Uterus (tissue), 4 donors: ENCODE results near the gene NAV3. TPM values are rescaled to one million over a fixed set of nuclear protein-coding genes. Genes with fewer than 3 reads are reported as not detected.
A peak's percentile ranks its signal among the peaks of the same experiment; 100 is the strongest.

ENCODE experiments used
- DNase-seq, 2 donors: peaks; one replicate each; pipeline ENCODE4 v3.0.0-alpha.2; 2019 to 2020
- H3K27ac ChIP-seq, 2 donors: fragments of 200-600 bp; sonication (generic); 1 replicate in 1 of 2; 2 replicates in 1 of 2; pipeline ENCODE4 v1.5.1; 2016 to 2018
- H3K27me3 ChIP-seq, 2 donors: fragments of 200-600 bp; sonication (generic); one replicate each; pipeline ENCODE4 v1.5.1; 2018 to 2019; ENCODE audit warnings: control low read depth in 1 of 2
- H3K36me3 ChIP-seq, 2 donors: fragments of 200-600 bp; sonication (generic); one replicate each; pipeline ENCODE4 v1.5.1; 2019; ENCODE audit warnings: control low read depth in 1 of 2
- H3K4me1 ChIP-seq, 2 donors: fragments of 200-600 bp; sonication (generic); one replicate each; pipeline ENCODE4 v1.5.1; 2018 to 2019; ENCODE audit warnings: control low read depth in 1 of 2
- H3K4me3 ChIP-seq, 2 donors: fragments of 200-600 bp; sonication (generic); 1 replicate in 1 of 2; 2 replicates in 1 of 2; pipeline ENCODE4 v1.5.1; 2018 to 2019; ENCODE audit warnings: mild to moderate bottlenecking in 1 of 2
- H3K9me3 ChIP-seq, 2 donors: fragments of 200-600 bp; sonication (generic); one replicate each; pipeline ENCODE4 v1.5.1; 2019; ENCODE audit warnings: control low read depth in 1 of 2
- POLR2A ChIP-seq, 2 donors: fragments of 450-650 bp; IDR thresholded peaks; one replicate each; pipeline ENCODE4 v1.6.1; 2016; ENCODE audit warnings: antibody characterized with exemption in 2 of 2, mild to moderate bottlenecking in 1 of 2, moderate library complexity in 1 of 2
- intact Hi-C: fragments of 100-400 bp; cut with DNase I; formaldehyde crosslinking; loops from one replicate; pipeline ENCODE4 v1.15.1; 2023; ENCODE audit warnings: low total_unique reads
- total RNA-seq, 4 donors: library from RNA; depleted of rRNA in 3 of 4; stranded (reverse); fragments of >200 nt in 3 of 4; gene quantifications; one replicate each; pipeline versions ENCODE4 v1.1.0 to v1.2.4, GENCODE V29; 2014 to 2023
- TF ChIP-seq, protein P1 (sequence below), 4 experiments: fragments of 200-600 bp in 2 of 4; fragments of 450-650 bp in 2 of 4; sonication (generic) in 2 of 4; IDR thresholded peaks; one replicate each; pipeline ENCODE4 v1.5.1; 2016 to 2019; ENCODE audit warnings: antibody characterized with exemption in 4 of 4, mild to moderate bottlenecking in 2 of 4, moderate library complexity in 1 of 4
- donor health status: DM: yes; HTN: yes; CAD: no.

The NAV3 gene
- total RNA-seq, 4 donors from 2014 or later = 7.2 to 33.9 (median 13.0) TPM

DNA sequence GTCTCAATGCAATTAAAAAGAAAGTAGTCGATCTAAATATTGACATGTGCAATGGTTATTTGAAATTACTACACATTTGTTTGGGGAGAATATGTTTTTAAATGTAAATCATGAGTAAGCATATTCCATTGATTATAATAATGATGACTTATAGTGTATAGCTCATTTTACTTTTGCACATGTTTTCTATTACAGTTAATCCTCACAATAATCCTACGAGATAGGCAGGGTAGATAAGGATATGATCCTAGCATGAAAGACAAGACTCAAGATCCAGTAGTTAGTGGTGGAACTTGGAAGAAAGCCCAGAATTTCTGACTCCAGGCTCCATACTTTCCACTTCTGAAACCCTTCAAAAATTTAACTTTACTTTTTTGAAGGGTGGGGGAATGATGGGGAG lies 94.0 kb downstream of the NAV3 start:
- intact Hi-C loops = no loop called here
- Histone ChIP-seq H3K36me3 (no peaks in the 10 kb centered on the region), H3K27ac (no peak overlapping the region), H3K4me3 (no peak overlapping the region), H3K27me3 (no peaks in the 10 kb centered on the region), H3K9me3 (no peaks in the 10 kb centered on the region), H3K4me1 (no peaks in the 10 kb centered on the region)
- TF ChIP-seq, protein P1, sequence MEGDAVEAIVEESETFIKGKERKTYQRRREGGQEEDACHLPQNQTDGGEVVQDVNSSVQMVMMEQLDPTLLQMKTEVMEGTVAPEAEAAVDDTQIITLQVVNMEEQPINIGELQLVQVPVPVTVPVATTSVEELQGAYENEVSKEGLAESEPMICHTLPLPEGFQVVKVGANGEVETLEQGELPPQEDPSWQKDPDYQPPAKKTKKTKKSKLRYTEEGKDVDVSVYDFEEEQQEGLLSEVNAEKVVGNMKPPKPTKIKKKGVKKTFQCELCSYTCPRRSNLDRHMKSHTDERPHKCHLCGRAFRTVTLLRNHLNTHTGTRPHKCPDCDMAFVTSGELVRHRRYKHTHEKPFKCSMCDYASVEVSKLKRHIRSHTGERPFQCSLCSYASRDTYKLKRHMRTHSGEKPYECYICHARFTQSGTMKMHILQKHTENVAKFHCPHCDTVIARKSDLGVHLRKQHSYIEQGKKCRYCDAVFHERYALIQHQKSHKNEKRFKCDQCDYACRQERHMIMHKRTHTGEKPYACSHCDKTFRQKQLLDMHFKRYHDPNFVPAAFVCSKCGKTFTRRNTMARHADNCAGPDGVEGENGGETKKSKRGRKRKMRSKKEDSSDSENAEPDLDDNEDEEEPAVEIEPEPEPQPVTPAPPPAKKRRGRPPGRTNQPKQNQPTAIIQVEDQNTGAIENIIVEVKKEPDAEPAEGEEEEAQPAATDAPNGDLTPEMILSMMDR (IDR thresholded peaks at IDR 0.05) = no peak
- no peak for TF ChIP-seq POLR2A (IDR thresholded peaks at IDR 0.05)
- DNase-seq = no peak

DNA sequence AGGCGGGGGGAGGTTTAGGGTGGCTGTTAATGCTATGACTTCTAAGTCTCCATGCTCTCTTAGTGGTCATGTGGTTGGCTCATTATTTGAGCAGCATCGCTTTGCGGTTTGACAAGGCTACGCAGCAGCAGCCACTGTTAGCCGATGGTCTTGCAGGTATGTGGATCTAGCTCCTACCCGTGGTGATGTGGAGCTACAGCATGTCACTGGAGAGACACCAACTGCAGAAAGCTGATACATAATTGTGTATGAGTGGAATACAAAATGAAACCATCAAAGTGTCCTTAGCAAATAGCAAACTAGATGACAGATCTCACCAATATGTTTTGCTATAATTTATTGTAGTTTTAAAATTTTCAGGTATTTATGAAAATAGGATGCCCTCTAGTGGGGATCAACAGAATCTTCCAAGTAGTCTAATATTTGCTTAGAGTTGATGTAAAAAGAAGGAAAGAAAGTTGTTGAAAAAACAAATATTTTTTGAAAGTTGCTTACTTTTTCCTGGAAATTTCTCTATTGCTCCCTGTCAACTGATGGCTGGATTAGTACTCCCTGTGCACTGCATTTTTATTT lies 94.9 kb downstream of the NAV3 start:
- Histone ChIP-seq H3K27ac (no peak overlapping the region), H3K4me3 (no peak overlapping the region), H3K9me3 (no peaks in the 10 kb centered on the region), H3K4me1 (no peaks in the 10 kb centered on the region), H3K36me3 (no peaks in the 10 kb centered on the region), H3K27me3 (no peaks in the 10 kb centered on the region)
- intact Hi-C loops = no loop called here
- peak; percentile 70 to 72 for DNase-seq
- TF ChIP-seq, protein P1 (IDR thresholded peaks at IDR 0.05) = peak; percentile 76 to 87 (median 81)
- no peak for TF ChIP-seq POLR2A (IDR thresholded peaks at IDR 0.05)

DNA sequence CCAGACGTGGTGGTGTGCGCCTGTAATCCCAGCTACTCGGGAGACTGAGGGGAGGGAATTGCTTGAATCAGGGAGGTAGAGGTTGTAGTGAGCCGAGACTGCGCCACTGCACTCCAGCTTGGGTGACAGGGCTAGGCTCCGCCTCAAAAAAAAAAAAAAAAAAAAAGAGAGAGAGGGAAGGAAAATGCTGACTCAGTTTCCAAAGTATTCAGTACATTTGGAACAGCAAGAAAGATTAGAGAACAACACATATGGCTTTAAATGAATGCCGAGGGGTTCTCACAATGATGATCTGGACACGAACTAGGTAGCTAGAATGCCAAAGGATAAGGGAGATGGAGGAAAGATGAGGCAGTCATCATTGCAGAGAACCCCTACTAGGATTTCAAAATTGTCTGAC lies 97.4 kb downstream of the NAV3 start:
- intact Hi-C loops = no loop called here
- no peak for DNase-seq
- Histone ChIP-seq H3K4me3 (no peak overlapping the region), H3K27ac (no peak overlapping the region), H3K27me3 (no peaks in the 10 kb centered on the region), H3K4me1 (no peaks in the 10 kb centered on the region), H3K9me3 (no peaks in the 10 kb centered on the region), H3K36me3 (no peaks in the 10 kb centered on the region)
- no peak for TF ChIP-seq POLR2A (IDR thresholded peaks at IDR 0.05)
- TF ChIP-seq, protein P1 (IDR thresholded peaks at IDR 0.05) = no peak

DNA sequence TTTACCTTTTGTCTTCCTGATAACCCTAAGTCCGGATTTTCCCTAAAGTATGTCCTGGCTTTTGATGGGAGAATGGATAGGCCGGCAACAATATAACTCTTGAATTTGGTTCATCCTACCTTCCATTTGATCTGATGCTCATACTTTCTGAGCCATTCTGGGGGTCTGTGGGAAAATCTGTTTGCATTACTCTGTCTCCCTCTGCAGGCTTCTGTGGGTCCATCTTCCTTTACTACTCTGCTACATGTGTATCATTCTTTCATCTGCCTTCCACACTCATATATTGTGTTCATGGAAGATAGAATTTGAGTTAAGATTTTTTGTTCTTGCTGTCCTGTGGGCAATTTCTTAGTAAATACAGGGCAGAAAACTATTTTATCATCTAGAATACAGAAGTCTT lies 101.5 kb downstream of the NAV3 start:
- DNase-seq = no peak
- H3K36me3 ChIP-seq = no peaks in the 10 kb centered on the region
- no peak for TF ChIP-seq POLR2A (IDR thresholded peaks at IDR 0.05)
- TF ChIP-seq, protein P1 (IDR thresholded peaks at IDR 0.05) = no peak
- no peak overlapping the region for H3K4me3 ChIP-seq
- intact Hi-C loops = no loop called here
- H3K27me3 ChIP-seq = no peaks in the 10 kb centered on the region
- no peaks in the 10 kb centered on the region for H3K4me1 ChIP-seq
- no peak overlapping the region for H3K27ac ChIP-seq
- no peaks in the 10 kb centered on the region for H3K9me3 ChIP-seq

DNA sequence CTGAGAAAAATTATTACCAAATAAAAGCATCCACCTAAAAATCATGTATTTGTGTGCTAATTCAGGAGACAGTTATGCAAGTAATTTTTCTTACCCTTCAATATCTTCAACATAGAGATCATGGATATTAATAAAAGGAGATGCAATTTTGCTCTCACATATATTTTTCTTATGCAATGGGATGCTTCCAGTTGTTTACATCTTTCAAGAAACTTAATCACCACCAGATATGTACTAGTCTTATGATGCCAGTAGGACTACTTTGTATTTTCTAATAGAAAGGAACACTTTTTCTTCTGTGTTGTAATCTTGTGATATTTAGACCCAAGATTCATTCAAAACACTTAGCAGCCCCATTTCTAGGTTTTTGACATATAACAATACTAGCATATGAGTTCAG lies 107.6 kb downstream of the NAV3 start:
- TF ChIP-seq, protein P1 (IDR thresholded peaks at IDR 0.05) = no peak
- no peak for TF ChIP-seq POLR2A (IDR thresholded peaks at IDR 0.05)
- no peak for DNase-seq

More for the DNA sequence above, 107.6 kb downstream of the NAV3 start:
- no peaks in the 10 kb centered on the region for H3K27me3 ChIP-seq
- no peaks in the 10 kb centered on the region for H3K4me1 ChIP-seq
- H3K27ac ChIP-seq = no peak overlapping the region
- no peaks in the 10 kb centered on the region for H3K9me3 ChIP-seq
- no peak overlapping the region for H3K4me3 ChIP-seq
- intact Hi-C loops = no loop called here
- H3K36me3 ChIP-seq = no peaks in the 10 kb centered on the region
